GM23338 (cell line): ENCODE measurements around the gene RPL12. TPM values are rescaled to one million over a fixed set of nuclear protein-coding genes. Genes with fewer than 3 reads are reported as not detected.

Source experiments
- ATAC-seq: fragments of 200-7000 bp; cut with Tn5 transposase; 3 replicates; pipeline ENCODE4 v1.9.1; 2020
- DNase-seq: peaks from one replicate; pipeline ENCODE4 v3.0.0-alpha.2; 2015; ENCODE audit warnings: low spot score
- H2AFZ ChIP-seq: fragments of 200-600 bp; sonication (generic); 2 replicates; pipeline ENCODE4 v1.8.0; 2016; ENCODE audit warnings: antibody characterized with exemption, mild to moderate bottlenecking, moderate library complexity
- H3F3A ChIP-seq: fragments of 200-600 bp; sonication (generic); replicated peaks from 2 replicates; pipeline ENCODE4 v1.8.0; 2017; ENCODE audit warnings: antibody characterized with exemption, mixed run types, low read depth
- H3K27ac ChIP-seq: fragments of 200-600 bp; sonication (generic); 2 replicates; pipeline ENCODE4 v1.6.1; 2016; ENCODE audit warnings: low read depth
- H3K27me3 ChIP-seq: fragments of 200-600 bp; sonication (generic); 2 replicates; pipeline ENCODE4 v1.8.0; 2016; ENCODE audit warnings: mild to moderate bottlenecking, mixed run types, moderate library complexity; ENCODE audit not compliant: insufficient read depth
- H3K36me3 ChIP-seq: fragments of 200-600 bp; sonication (generic); 2 replicates; pipeline ENCODE4 v1.8.0; 2016; ENCODE audit warnings: mild to moderate bottlenecking; ENCODE audit not compliant: insufficient read depth
- H3K4me1 ChIP-seq: fragments of 200-600 bp; sonication (generic); 2 replicates; pipeline ENCODE4 v1.8.0; 2016; ENCODE audit warnings: mild to moderate bottlenecking, moderate library complexity; ENCODE audit not compliant: insufficient read depth
- H3K4me2 ChIP-seq: fragments of 200-600 bp; sonication (generic); 2 replicates; pipeline ENCODE4 v1.7.1; 2017; ENCODE audit warnings: mixed run types
- H3K4me3 ChIP-seq: fragments of 200-600 bp; sonication (generic); 2 replicates; pipeline ENCODE4 v1.6.1; 2016; ENCODE audit warnings: mixed run types
- H3K79me2 ChIP-seq: fragments of 200-600 bp; sonication (generic); replicated peaks from 2 replicates; pipeline ENCODE4 v1.8.0; 2017; ENCODE audit warnings: mild to moderate bottlenecking; ENCODE audit not compliant: insufficient read depth
- H3K9me2 ChIP-seq: fragments of 200-600 bp; sonication (generic); 2 replicates; pipeline ENCODE4 v1.8.0; 2017; ENCODE audit not compliant: insufficient read depth
- H4K20me1 ChIP-seq: fragments of 200-600 bp; sonication (generic); replicated peaks from 2 replicates; pipeline ENCODE4 v1.8.0; 2017; ENCODE audit warnings: mild to moderate bottlenecking; ENCODE audit not compliant: insufficient read depth
- H3K27ac Mint-ChIP-seq: 2 replicates; pipeline ENCODE4 v1.8.0; 2020; ENCODE audit warnings: inconsistent platforms, mild to moderate bottlenecking, moderate library complexity, mixed read lengths
- H3K27me3 Mint-ChIP-seq: 3 replicates; pipeline ENCODE4 v1.8.0; 2022; ENCODE audit warnings: low read depth, mild to moderate bottlenecking, moderate library complexity, mixed read lengths, inconsistent platforms; ENCODE audit not compliant: insufficient read depth, poor library complexity
- H3K36me3 Mint-ChIP-seq: 3 replicates; pipeline ENCODE4 v1.8.0; 2021; ENCODE audit warnings: low read depth, mild to moderate bottlenecking, inconsistent platforms, moderate library complexity, mixed read lengths
- H3K4me1 Mint-ChIP-seq: 3 replicates; pipeline ENCODE4 v1.8.0; 2020; ENCODE audit warnings: mild to moderate bottlenecking, inconsistent platforms, mixed read lengths
- H3K4me3 Mint-ChIP-seq: 3 replicates; pipeline ENCODE4 v1.8.0; 2021; ENCODE audit warnings: moderate library complexity, mild to moderate bottlenecking, inconsistent platforms, mixed read lengths
- H3K9me3 Mint-ChIP-seq: 3 replicates; pipeline ENCODE4 v1.8.0; 2020; ENCODE audit warnings: moderate library complexity, mild to moderate bottlenecking, inconsistent platforms, mixed read lengths
- CREB1 ChIP-seq: fragments of 250-450 bp; sonication (Bioruptor Pico); IDR thresholded peaks from 2 replicates; pipeline ENCODE4 v1.5.0; 2020; ENCODE audit warnings: low read depth, mild to moderate bottlenecking, moderate library complexity
- JUNB ChIP-seq: IDR thresholded peaks from one replicate; pipeline ENCODE4 v1.6.1; 2016; ENCODE audit warnings: antibody characterized with exemption; ENCODE audit not compliant: unreplicated experiment
- NANOG ChIP-seq: IDR thresholded peaks from 2 replicates; pipeline ENCODE4 v1.6.1; 2016; ENCODE audit warnings: antibody characterized with exemption, borderline replicate concordance
- ZNF114 ChIP-seq: fragments of 250-450 bp; sonication (Bioruptor Pico); IDR thresholded peaks from 2 replicates; pipeline ENCODE4 v1.5.0; 2020; ENCODE audit warnings: mild to moderate bottlenecking, moderate library complexity
- polyA plus RNA-seq: library from polyadenylated mRNA; unstranded; fragments of >200 nt; fragmentation: Nextera tagmentation; extraction: Ambion mirVana; gene quantifications from 2 replicates; pipeline ENCODE4 v1.2.1, GENCODE V29; 2016
- total RNA-seq: library from RNA; depleted of rRNA; stranded (reverse); fragments of >200 nt; shearing (Covaris generic); gene quantifications from 2 replicates; pipeline ENCODE4 v1.2.3, GENCODE V29; 2014
- TF ChIP-seq, protein P1 (sequence below): IDR thresholded peaks from 2 replicates; pipeline ENCODE4 v1.6.1; 2016; ENCODE audit warnings: antibody characterized with exemption
- TF ChIP-seq, protein P2 (sequence below), 2 experiments: fragments of 200-600 bp in 1 of 2; sonication (generic) in 1 of 2; conservative IDR thresholded peaks; 2 replicates each; pipeline versions ENCODE4 v1.5.1 to v1.6.1; 2016 to 2017; ENCODE audit warnings: antibody characterized with exemption in 2 of 2, low read depth in 2 of 2, mild to moderate bottlenecking in 2 of 2, moderate library complexity in 1 of 2
- TF ChIP-seq, protein P3 (sequence below): fragments of 250-450 bp; sonication (Bioruptor Pico); IDR thresholded peaks from 2 replicates; pipeline ENCODE4 v1.5.0; 2020; ENCODE audit warnings: mild to moderate bottlenecking, moderate library complexity

RPL12 gene
- total and polyA plus RNA-seq, 2 experiments from 2014 or later: 2,121 to 2,596 TPM

DNA sequence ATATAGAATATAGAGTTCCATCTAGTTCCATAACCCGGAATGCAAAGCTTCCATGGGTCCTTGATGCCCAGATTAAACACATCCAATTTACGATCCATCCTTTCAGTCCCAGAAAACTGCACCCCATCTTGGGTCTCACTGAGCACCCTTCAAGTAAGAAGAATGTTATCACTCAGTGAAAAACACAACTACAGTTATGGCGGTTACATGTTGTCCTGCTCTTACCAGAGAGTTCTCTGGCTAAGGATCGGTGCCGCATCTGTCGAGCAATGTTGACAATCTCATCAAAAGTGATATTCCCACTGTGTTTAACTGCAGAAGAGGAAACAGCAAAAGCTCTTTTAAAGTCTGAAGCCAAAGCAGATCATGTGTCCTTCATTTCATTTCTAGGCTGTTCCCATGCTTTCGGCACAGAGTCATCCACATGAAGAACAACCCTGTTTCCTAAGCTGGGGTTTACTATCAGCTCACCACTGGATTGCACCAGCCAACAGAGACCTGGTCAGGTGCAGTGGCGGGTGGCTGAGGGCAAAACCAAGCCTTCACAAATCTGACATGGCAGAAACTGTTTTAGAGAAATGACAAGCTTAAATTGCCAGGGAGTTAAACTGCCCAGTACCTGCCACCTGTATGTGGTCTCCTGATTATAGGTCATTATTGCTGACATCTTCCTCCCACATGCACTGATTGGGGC is 2.9 kb downstream of the RPL12 start (continued):
- TF ChIP-seq, protein P1, sequence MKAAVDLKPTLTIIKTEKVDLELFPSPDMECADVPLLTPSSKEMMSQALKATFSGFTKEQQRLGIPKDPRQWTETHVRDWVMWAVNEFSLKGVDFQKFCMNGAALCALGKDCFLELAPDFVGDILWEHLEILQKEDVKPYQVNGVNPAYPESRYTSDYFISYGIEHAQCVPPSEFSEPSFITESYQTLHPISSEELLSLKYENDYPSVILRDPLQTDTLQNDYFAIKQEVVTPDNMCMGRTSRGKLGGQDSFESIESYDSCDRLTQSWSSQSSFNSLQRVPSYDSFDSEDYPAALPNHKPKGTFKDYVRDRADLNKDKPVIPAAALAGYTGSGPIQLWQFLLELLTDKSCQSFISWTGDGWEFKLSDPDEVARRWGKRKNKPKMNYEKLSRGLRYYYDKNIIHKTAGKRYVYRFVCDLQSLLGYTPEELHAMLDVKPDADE: no peak
- TF ChIP-seq, protein P2, sequence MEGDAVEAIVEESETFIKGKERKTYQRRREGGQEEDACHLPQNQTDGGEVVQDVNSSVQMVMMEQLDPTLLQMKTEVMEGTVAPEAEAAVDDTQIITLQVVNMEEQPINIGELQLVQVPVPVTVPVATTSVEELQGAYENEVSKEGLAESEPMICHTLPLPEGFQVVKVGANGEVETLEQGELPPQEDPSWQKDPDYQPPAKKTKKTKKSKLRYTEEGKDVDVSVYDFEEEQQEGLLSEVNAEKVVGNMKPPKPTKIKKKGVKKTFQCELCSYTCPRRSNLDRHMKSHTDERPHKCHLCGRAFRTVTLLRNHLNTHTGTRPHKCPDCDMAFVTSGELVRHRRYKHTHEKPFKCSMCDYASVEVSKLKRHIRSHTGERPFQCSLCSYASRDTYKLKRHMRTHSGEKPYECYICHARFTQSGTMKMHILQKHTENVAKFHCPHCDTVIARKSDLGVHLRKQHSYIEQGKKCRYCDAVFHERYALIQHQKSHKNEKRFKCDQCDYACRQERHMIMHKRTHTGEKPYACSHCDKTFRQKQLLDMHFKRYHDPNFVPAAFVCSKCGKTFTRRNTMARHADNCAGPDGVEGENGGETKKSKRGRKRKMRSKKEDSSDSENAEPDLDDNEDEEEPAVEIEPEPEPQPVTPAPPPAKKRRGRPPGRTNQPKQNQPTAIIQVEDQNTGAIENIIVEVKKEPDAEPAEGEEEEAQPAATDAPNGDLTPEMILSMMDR (conservative IDR thresholded peaks at IDR 0.05; ENCODE audit: low read depth in 2 of 2): no peak

DNA sequence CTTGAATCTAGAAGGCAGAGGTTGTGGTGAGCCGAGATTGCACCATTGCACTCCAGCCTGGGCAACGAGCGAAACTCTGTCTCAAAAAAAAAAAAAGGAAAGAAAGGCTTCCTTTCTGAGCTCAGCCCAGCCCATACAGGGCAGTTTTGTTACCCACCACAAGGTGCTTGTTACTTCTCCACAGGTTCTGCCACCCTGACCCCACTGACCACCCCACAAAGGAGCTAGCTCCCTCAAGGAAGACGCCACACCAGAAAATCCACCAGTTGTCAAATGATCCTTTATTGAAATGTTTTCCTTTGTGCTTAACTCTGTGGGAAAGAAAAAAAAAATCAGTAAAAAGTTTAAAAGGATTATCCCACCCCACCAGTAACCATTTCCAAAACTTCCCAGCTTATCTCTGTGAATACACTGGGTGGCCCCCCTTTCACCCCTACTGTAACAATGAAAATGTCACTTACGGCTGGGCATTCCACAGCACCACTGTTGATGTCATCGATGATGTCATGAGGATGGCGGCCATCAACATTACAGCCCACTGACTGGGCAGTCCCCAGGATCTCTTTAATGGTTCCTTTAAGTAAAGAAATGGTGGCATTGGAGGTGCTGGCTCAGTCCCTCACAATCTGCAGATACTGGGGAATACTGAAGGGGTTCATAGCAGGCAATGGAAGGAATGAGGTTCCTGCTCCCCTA is 3.6 kb downstream of the RPL12 start:
- Mint-ChIP-seq H3K27ac (peak overlapping the region; percentile 99), H3K27me3 (peaks cover 44% of the 10 kb centered on the region), H3K4me3 (peak overlapping the region; percentile 99), H3K9me3 (peaks cover 22% of the 10 kb centered on the region), H3K36me3 (peaks cover 86% of the 10 kb centered on the region), H3K4me1 (peaks cover 19% of the 10 kb centered on the region)
- DNase-seq: no peak
- no peaks in the 10 kb centered on the region for H3K9me2 ChIP-seq
- H2AFZ ChIP-seq: no peak overlapping the region
- H3K4me3 ChIP-seq: peak overlapping the region; percentile 100
- peaks cover 71% of the 10 kb centered on the region for H3K36me3 ChIP-seq
- H4K20me1 ChIP-seq: peaks cover 41% of the 10 kb centered on the region
- H3K4me1 ChIP-seq: peaks cover 17% of the 10 kb centered on the region
- peak overlapping the region; percentile 98 for H3K27ac ChIP-seq
- peak overlapping the region; percentile 100 for H3K4me2 ChIP-seq
- peaks cover 75% of the 10 kb centered on the region for H3F3A ChIP-seq
- no peak for ATAC-seq
- H3K27me3 ChIP-seq: no peaks in the 10 kb centered on the region
- H3K79me2 ChIP-seq: peaks cover 38% of the 10 kb centered on the region
- TF ChIP-seq, protein P3, sequence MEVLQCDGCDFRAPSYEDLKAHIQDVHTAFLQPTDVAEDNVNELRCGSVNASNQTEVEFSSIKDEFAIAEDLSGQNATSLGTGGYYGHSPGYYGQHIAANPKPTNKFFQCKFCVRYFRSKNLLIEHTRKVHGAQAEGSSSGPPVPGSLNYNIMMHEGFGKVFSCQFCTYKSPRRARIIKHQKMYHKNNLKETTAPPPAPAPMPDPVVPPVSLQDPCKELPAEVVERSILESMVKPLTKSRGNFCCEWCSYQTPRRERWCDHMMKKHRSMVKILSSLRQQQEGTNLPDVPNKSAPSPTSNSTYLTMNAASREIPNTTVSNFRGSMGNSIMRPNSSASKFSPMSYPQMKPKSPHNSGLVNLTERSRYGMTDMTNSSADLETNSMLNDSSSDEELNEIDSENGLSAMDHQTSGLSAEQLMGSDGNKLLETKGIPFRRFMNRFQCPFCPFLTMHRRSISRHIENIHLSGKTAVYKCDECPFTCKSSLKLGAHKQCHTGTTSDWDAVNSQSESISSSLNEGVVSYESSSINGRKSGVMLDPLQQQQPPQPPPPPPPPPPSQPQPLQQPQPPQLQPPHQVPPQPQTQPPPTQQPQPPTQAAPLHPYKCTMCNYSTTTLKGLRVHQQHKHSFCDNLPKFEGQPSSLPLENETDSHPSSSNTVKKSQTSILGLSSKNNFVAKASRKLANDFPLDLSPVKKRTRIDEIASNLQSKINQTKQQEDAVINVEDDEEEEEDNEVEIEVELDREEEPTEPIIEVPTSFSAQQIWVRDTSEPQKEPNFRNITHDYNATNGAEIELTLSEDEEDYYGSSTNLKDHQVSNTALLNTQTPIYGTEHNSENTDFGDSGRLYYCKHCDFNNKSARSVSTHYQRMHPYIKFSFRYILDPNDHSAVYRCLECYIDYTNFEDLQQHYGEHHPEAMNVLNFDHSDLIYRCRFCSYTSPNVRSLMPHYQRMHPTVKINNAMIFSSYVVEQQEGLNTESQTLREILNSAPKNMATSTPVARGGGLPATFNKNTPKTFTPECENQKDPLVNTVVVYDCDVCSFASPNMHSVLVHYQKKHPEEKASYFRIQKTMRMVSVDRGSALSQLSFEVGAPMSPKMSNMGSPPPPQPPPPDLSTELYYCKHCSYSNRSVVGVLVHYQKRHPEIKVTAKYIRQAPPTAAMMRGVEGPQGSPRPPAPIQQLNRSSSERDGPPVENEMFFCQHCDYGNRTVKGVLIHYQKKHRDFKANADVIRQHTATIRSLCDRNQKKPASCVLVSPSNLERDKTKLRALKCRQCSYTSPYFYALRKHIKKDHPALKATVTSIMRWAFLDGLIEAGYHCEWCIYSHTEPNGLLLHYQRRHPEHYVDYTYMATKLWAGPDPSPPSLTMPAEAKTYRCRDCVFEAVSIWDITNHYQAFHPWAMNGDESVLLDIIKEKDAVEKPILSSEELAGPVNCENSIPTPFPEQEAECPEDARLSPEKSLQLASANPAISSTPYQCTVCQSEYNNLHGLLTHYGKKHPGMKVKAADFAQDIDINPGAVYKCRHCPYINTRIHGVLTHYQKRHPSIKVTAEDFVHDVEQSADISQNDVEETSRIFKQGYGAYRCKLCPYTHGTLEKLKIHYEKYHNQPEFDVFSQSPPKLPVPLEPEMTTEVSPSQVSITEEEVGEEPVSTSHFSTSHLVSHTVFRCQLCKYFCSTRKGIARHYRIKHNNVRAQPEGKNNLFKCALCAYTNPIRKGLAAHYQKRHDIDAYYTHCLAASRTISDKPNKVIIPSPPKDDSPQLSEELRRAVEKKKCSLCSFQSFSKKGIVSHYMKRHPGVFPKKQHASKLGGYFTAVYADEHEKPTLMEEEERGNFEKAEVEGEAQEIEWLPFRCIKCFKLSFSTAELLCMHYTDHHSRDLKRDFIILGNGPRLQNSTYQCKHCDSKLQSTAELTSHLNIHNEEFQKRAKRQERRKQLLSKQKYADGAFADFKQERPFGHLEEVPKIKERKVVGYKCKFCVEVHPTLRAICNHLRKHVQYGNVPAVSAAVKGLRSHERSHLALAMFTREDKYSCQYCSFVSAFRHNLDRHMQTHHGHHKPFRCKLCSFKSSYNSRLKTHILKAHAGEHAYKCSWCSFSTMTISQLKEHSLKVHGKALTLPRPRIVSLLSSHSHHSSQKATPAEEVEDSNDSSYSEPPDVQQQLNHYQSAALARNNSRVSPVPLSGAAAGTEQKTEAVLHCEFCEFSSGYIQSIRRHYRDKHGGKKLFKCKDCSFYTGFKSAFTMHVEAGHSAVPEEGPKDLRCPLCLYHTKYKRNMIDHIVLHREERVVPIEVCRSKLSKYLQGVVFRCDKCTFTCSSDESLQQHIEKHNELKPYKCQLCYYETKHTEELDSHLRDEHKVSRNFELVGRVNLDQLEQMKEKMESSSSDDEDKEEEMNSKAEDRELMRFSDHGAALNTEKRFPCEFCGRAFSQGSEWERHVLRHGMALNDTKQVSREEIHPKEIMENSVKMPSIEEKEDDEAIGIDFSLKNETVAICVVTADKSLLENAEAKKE (CRISPR knock-in tag): no peak
- TF ChIP-seq NANOG (no peak), ZNF114 (CRISPR knock-in tag) (no peak), CREB1 (CRISPR knock-in tag) (peak; percentile 77), JUNB (no peak)
- TF ChIP-seq, protein P1: no peak
